ENCODE measurements around the gene CMC4.

CMC4 gene, protein sequence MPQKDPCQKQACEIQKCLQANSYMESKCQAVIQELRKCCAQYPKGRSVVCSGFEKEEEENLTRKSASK

DNA sequence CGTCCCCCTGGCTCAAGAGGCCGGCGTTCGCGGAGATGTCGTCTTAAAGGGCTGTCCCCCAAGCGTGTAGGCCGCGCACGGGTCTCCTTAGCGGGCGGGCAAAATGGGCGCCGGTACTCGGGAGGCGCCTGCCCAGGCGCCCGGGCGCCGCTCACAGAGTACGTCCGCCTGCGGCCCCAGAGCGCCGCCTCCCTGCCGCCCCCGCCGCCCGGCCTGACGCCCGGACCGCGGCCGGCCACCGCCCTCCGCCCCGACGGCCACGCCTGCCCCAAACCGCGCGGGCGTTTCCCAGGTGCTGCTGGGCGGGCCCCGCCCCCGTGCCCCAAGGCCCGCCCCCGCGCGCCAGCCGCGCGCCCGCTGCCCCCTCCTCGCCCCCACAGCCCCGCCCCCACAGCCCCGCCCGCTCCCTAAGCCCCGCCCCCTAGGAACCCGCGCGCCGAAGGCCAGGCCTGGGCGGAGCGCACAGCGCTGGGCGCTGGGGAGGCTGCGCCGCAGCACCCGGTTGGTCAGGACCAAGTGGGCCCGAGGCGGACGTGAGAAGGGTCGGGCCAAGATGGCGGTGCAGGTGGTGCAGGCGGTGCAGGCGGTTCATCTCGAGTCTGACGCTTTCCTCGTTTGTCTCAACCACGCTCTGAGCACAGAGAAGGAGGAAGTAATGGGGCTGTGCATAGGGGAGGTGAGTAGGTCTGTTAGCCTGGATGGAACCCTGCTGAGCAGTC is at the start of gene CMC4, which contains the start of the genes BRCC3 and MTCP1:
Gene CMC4, minus strand, starts transcription at position 162 of the 719 bp plus-strand sequence. CDS start 7,113 bp downstream, outside the sequence.
Gene BRCC3, plus strand, starts transcription at position 534 of the 719 bp plus-strand sequence. Its CDS starts 20 bp downstream, at position 554.
Gene MTCP1, minus strand, starts transcription at position 162 of the 719 bp plus-strand sequence. CDS start 5,126 bp downstream, outside the sequence.
- TF ChIP-seq GATA1 (IDR thresholded peaks at IDR 0.05; ENCODE audit: low read depth, low read length) (no peak), POLR2A (IDR thresholded peaks at IDR 0.05; ENCODE audit: low read length) (peak; percentile 69)
- peak; percentile 92 to 93 for DNase-seq

DNA sequence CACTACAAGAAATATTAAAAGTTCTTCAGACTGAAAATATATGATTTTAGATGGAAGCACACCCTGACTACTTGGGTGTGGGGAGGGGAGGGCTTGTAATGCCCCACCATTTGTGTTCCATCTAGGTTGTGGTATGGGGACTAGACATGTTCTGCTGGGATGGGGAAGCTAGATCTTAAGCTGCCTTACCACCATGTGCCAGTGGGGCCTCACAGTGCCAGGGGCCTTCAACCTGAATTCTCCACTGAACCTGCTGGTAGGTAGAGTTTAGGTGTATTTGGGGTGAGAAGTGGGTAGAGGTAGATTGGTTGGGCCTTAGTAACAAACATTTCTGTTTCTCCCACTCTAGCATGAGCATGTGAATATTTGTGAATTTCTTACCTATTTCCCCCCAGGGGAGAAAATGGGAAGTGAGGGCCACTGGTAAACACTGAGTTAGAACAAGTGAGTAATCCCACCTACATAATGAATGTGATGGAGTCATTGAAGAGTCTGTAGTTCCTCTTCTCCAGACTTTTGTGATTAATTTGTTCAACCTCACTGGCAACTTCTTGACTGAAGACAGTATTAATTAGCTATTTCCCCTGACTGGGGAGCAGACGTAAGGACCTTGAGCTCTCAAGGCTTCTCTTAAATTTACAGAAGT is 44.4 kb upstream of the CMC4 start:
- TF ChIP-seq POLR2A (IDR thresholded peaks at IDR 0.05; ENCODE audit: low read length) (no peak), GATA1 (IDR thresholded peaks at IDR 0.05; ENCODE audit: low read depth, low read length) (no peak)
- no peak for DNase-seq

DNA sequence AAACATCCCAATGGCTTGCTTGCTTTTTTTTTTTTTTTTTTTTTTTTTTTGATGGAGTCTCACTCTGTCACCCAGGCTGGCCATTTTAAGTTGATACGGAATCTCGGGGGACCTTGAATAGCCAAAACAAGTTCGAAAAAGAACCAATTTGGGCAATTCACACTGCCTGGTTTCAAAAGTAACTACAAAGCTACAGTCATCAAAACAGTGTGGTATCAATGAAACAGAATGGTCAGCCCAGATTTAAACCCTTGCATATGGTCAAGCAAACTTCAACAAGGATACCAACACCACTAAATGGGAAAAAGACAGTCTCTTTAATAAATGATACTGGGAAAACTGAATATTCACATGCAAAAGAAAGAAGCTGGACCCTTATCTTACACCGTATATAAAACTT is 42.2 kb upstream of the CMC4 start:
- DNase-seq = no peak
- TF ChIP-seq GATA1 (IDR thresholded peaks at IDR 0.05; ENCODE audit: low read depth, low read length) (no peak), POLR2A (IDR thresholded peaks at IDR 0.05; ENCODE audit: low read length) (no peak)

DNA sequence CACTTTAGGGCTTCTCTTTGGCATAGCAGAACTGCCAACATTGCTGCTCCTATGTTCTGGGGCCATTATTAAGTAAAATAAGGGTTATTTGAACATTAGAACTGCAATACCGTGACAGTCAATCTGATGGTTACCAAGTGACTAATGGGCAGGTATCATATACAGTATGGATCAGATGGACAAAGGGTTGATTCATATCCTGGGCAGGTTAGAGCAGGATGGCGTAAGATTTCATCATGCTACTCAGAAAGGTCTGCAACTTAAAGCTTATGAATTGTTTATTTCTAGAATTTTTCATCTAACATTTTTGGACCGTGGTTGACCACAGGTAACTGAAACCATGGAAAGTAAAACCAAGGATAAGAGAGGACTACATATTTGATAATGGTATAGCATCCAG is 41.2 kb upstream of the CMC4 start:
- no peak for DNase-seq
- TF ChIP-seq POLR2A (IDR thresholded peaks at IDR 0.05; ENCODE audit: low read length) (no peak), GATA1 (IDR thresholded peaks at IDR 0.05; ENCODE audit: low read depth, low read length) (no peak)

DNA sequence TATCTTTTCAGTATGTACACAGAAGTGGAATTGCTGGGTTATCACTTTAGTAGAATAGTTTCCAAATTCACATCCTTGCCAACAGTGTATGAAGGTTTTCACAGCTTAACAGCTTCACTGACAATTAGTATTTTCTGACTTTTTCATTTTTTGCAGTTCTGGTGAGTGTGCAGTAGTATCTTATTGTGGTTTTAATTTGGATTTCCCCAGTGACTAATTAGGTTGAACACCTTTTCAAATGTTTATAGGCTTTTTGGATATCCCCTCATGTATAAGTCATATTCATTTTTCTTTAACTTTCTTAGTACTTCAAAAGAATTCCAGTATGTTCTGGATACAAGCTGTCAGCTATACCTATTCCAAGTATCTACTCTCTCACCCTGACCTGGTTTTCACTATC is 37.5 kb upstream of the CMC4 start:
- no peak for DNase-seq
- TF ChIP-seq GATA1 (IDR thresholded peaks at IDR 0.05; ENCODE audit: low read depth, low read length) (no peak), POLR2A (IDR thresholded peaks at IDR 0.05; ENCODE audit: low read length) (no peak)

DNA sequence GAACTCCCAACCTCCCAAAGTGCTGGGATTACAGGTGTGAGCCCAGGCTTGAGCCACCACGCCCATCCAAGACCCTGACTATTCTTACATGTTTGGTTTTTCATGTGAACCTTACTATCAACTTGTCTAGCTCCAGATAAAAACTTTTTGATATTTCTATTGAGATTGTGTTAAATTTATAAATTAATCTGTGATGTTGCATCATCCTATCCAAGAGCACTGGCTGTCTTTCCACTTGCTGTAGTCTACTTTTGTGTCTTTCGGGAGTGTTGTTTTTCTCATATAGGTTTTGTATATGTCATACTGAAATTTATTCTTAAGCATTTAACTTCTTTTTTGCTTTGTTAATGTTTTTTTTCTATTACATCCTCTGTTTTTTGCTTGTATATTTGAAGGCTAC is 35.0 kb upstream of the CMC4 start:
- TF ChIP-seq POLR2A (IDR thresholded peaks at IDR 0.05; ENCODE audit: low read length) (no peak), GATA1 (IDR thresholded peaks at IDR 0.05; ENCODE audit: low read depth, low read length) (no peak)

DNA sequence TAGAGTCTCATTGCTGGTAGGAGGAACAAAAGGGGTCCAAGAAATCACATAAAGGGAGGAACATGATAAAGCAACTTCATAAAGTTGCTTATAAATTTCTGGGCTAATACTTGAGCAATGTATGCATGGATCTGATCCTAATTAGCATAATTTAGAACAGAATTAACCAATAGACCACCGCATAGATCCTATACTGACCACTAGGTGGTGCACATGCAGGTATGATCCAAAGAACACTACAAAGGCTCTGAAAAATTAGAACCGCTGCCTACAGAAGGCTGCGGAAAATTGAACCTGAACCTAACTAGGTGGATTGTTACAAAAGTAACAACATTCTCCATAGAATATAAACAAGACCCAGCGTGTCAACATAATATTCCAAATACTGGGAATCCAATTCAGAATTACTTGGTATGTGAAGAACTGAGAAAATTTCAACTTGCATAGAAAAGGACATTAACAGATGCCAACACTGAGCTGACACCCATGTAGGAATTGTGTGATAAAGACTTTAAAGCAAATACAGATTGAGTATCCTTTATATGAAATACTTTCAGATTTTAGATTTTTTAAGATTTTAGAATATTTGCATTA is 23.6 kb upstream of the CMC4 start:
- TF ChIP-seq POLR2A (IDR thresholded peaks at IDR 0.05; ENCODE audit: low read length) = no peak
- TF ChIP-seq GATA1 (IDR thresholded peaks at IDR 0.05; ENCODE audit: low read depth, low read length) = no peak
- peak; percentile 47 to 66 for DNase-seq

More for the DNA sequence above, 35.0 kb upstream of the CMC4 start:
- no peak for DNase-seq

DNA sequence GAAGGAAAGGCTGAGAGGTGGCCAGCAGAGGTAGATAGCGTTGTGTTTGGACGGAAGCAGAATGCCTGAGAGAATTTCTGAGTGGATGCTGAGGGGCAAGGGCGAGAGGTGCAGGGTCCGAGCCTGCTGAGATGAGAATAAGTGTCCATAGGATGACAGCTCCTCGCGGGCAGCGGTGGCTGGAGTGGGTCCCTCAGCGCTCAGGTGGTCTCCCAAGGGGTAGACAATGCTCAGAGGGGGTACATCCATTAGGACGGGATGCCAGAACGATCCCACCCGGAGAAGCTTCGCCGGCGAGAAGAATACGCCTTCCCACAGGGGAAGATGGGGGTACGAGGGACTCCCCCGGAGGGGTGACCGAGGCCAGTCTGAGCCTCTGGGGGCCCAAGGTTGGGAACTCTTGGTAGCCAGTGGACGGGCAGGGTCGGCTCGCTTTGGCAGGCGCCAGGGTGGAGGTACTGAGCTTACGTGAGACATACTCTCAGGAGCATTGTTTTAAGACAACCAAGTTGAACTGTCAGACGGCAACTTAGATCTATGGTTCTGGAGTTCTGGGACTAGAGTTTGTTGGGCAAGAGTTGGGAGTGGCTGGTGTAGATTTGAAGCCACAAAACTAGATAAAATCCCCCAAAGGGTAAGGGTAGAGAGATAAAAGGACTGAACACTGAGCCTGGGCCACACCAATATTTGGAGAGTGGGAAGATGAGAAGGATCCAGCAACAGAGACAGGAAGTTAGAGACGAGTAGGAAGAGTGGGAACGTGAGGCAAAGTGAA is 16.2 kb upstream of the CMC4 start:
- TF ChIP-seq GATA1 (IDR thresholded peaks at IDR 0.05; ENCODE audit: low read depth, low read length) (no peak), POLR2A (IDR thresholded peaks at IDR 0.05; ENCODE audit: low read length) (no peak)

DNA sequence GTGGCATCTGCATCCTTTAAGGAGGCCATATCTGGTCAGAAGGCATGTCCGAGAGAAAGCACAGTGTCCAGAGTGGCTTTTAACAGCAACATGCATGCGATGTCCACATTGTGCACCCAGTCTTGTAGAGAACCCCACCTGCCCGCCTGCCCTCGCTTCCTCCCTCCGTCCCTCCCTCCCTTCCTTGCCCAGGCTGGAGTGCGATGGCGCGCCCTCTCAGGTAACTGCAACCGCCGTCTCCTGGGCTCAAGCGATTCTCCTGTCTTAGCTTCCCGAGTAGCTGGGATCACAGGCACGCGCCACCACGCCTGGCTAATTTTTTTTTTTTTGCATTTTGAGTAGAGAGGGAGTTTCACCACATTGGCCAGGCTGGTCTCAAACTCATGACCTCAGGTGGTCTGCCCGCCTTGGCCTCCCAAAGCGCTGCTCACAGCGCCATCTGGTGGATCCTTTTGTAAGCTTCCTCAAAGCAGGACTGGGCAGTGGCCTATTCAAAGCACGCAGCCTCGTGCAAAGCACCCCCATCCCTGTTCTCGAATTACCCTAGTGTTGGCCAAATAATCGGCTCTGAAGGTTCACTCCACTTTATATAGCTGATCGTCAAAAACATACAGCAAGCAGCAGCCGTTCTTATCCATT is 15.4 kb upstream of the CMC4 start:
- peak; percentile 57 to 75 for DNase-seq
- TF ChIP-seq POLR2A (IDR thresholded peaks at IDR 0.05; ENCODE audit: low read length) = no peak
- TF ChIP-seq GATA1 (IDR thresholded peaks at IDR 0.05; ENCODE audit: low read depth, low read length) = no peak

More for the DNA sequence above, 16.2 kb upstream of the CMC4 start:
- peak; percentile 10 to 34 for DNase-seq

DNA sequence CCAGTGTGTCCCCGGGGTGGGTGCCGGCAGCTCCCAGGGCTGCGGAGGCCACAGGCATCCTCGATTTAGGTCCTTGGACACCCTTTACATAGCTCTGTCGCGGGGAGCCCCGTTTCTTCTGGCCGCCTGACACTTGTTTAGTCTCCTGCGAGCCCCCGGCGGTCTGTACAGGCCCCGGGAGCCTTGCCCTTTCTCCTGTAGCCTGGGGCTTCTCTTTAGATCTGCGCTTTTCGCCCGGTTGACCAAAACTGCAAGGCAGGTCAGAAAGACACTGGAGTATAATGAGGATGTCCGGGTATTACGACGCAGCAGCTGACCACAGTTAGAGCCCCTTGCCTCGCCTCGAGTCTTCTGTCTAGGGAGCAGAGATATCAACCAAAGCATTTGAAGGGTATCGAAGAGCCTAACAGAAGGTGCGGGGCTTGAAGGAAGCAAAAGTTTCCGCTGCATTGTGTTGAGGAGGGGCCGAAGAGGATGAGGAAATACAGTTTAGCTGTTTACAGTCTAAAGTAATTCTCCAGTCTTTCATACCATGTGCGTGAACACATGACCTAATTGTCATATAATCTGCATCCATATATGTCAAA is 851 bp upstream of the CMC4 start:
- TF ChIP-seq GATA1 (IDR thresholded peaks at IDR 0.05; ENCODE audit: low read depth, low read length) = no peak
- no peak for TF ChIP-seq POLR2A (IDR thresholded peaks at IDR 0.05; ENCODE audit: low read length)
- DNase-seq = peak in 1 of 2 experiments; percentile 50

DNA sequence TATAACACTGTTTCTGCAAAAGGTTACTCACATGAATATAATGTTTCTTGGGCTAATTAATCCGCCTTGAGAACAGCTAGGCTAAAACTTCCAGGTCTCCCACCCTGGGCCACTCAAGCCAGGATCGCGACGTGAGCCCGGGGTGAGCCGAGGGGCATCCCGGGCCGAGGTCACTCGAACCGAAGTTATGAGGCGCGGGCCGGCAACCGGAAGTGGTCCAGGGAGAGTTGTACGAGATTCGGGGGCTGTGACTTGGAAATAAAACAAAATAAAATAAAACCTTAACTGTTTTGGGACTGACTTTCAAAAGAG is 317 bp downstream of the CMC4 start:
- DNase-seq = no peak
- TF ChIP-seq GATA1 (IDR thresholded peaks at IDR 0.05; ENCODE audit: low read depth, low read length) = no peak
- no peak for TF ChIP-seq POLR2A (IDR thresholded peaks at IDR 0.05; ENCODE audit: low read length)

DNA sequence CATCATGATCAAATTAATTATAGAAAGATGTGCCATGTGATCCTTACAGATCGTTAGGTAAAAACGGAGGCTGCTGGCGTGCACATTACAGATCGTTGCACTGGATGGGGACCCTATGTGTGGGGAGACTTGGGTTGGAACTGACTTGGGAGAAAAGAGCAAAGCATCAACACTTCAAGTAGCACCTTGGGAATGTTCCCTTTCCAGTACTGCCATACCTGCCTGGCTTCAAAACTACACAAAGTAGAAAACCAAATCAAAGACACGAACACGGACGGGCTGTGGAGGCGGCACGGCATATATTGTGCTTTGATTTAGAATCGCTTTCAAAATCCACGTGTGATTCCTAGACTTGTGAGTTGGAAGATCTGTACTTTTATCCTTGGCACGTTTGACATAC is 898 bp downstream of the CMC4 start:
- DNase-seq = peak in 1 of 2 experiments; percentile 23
- TF ChIP-seq POLR2A (IDR thresholded peaks at IDR 0.05; ENCODE audit: low read length) (no peak), GATA1 (IDR thresholded peaks at IDR 0.05; ENCODE audit: low read depth, low read length) (no peak)

DNA sequence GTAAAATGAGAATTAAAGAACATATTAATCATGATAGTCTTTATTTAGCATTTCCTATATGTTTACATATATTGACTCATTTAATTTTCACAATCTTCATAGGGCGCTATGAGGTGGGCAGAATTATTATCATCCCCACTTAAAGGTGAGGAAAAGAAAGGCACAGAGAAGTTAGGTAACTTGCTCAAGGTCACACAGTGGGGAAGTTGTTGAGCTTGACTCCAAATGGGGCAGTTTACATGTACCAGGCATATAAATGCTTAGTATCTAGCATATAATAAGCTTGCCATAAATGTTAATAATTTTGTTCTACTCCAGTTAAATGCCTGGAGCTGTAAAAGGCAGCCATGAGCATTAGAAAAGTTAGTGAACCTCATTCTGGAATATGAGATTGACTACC is 1.5 kb downstream of the CMC4 start:
- no peak for TF ChIP-seq GATA1 (IDR thresholded peaks at IDR 0.05; ENCODE audit: low read depth, low read length)
- no peak for TF ChIP-seq POLR2A (IDR thresholded peaks at IDR 0.05; ENCODE audit: low read length)
- no peak for DNase-seq

Measured in erythroblast (primary cell).